ENCODE results near the gene CD37. TPM values are rescaled to one million over a fixed set of nuclear protein-coding genes. Genes with fewer than 3 reads are reported as not detected.
"Not testable (repeated sequence)": the region's sequence is repeated elsewhere in the genome, so short reads cannot be mapped to it uniquely, and the experiment has no call there.

Gene CD37, protein sequence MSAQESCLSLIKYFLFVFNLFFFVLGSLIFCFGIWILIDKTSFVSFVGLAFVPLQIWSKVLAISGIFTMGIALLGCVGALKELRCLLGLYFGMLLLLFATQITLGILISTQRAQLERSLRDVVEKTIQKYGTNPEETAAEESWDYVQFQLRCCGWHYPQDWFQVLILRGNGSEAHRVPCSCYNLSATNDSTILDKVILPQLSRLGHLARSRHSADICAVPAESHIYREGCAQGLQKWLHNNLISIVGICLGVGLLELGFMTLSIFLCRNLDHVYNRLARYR
- total RNA-seq, result 10 to 100 TPM in 1 of 2 donors, 1 to 10 TPM in 1; 2.6 to 12.1 TPM

DNA sequence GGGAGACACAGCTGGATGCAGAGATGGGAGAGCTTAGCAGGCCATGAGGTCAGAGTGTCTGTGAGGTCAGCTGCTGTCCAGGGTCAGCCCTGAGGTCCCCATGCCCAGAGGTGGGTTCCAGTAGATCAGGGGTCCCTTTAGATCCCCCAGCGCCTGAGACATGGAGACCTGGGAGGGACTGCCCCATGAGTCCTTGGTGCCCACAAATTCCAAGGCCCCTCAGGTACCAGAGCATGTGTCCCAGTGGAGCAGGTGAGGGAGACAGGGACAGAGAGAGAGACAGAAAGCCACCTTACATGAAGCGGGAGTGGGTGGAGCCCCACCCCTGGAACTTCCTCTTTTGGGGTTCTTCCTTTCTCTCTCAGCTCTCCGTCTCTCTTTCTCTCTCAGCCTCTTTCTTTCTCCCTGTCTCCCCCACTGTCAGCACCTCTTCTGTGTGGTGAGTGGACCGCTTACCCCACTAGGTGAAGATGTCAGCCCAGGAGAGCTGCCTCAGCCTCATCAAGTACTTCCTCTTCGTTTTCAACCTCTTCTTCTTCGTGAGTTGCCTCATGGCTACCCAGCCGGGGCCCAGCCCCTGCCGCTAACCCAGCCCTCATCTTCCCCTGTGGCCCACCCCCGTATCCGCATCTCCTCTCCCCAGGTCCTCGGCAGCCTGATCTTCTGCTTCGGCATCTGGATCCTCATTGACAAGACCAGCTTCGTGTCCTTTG is at the start of gene CD37:
TSS of gene CD37 (plus strand) at position 336 of the 713 bp plus-strand sequence. CDS start at position 471, 135 bp downstream.
- Histone ChIP-seq H3K27ac (no peak within 1 kb of the TSS), H3K36me3 (peaks cover 12% of the 10 kb centered on the region), H3K4me3 (peak within 1 kb of the TSS; percentile 12 to 30), H3K4me1 (peaks cover 5 to 24% of the 10 kb centered on the region in 2 donors), H3K27me3 (no peaks in the 10 kb centered on the region), H3K9me3 (no peaks in the 10 kb centered on the region)
- TF ChIP-seq, protein P1, sequence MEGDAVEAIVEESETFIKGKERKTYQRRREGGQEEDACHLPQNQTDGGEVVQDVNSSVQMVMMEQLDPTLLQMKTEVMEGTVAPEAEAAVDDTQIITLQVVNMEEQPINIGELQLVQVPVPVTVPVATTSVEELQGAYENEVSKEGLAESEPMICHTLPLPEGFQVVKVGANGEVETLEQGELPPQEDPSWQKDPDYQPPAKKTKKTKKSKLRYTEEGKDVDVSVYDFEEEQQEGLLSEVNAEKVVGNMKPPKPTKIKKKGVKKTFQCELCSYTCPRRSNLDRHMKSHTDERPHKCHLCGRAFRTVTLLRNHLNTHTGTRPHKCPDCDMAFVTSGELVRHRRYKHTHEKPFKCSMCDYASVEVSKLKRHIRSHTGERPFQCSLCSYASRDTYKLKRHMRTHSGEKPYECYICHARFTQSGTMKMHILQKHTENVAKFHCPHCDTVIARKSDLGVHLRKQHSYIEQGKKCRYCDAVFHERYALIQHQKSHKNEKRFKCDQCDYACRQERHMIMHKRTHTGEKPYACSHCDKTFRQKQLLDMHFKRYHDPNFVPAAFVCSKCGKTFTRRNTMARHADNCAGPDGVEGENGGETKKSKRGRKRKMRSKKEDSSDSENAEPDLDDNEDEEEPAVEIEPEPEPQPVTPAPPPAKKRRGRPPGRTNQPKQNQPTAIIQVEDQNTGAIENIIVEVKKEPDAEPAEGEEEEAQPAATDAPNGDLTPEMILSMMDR (IDR thresholded peaks at IDR 0.05), result no peak
- DNase-seq (ENCODE audit: low spot score), result no peak

DNA sequence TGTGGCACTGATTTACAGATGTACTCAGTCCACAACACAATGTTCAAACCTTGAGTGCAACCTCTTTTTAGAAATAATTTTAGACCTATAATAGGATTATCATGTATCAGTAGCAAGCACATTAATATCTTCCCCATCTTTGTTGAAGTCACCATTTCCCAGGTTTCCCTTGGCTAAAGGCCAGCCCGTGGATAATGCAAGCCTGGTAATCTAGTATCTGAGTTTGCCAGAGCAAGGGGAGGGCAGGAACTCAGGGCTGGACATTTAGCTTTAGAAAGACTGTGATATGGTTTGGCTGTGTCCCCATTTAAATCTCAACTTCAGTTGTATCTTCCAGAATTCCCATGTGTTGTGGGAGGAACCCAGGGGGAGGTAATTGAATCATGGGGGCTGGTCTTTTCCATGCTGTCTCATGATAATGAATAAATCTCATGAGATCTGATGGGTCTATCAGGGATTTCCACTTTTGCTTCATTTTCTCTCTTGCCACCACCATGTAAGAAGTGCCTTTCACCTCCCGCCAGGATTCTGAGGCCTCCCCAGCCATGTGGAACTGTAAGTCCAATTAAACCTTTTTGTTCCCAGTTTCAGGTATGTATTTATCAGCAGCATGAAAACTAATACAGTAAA is 48.0 kb upstream of the CD37 start:
- Histone ChIP-seq H3K27ac (no peak overlapping the region), H3K4me3 (no peak overlapping the region)

DNA sequence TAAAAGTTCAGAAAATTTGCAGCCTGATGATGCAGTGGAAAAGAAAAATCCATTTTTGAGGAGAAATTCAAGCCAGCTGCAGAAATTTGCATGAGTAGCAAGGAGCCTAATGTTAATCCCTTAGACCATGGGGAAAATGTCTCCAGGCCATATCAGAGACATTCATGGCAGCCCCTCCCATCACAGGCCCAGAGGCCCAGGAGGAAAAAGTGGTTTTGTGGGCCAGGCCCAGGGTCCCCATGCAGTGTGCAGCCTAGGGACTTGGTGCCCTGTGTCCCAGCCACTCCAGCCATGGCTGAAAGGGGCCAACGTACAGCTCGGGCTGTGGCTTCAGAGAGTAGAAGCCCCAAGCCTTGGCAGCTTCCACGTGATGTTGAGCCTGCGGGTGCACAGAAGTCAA is 47.0 kb upstream of the CD37 start:
- H3K27ac ChIP-seq; H3K4me1 ChIP-seq; H3K4me3 ChIP-seq; H3K9me3 ChIP-seq; DNase-seq (ENCODE audit: low spot score); H3K27me3 ChIP-seq; H3K36me3 ChIP-seq: not testable (repeated sequence)

More for the DNA sequence above, 48.0 kb upstream of the CD37 start:
- no peaks in the 10 kb centered on the region for H3K27me3 ChIP-seq
- TF ChIP-seq, protein P1 (IDR thresholded peaks at IDR 0.05), result no peak
- H3K9me3 ChIP-seq, result no peaks in the 10 kb centered on the region
- no peaks in the 10 kb centered on the region for H3K4me1 ChIP-seq
- H3K36me3 ChIP-seq, result no peaks in the 10 kb centered on the region
- DNase-seq (ENCODE audit: low spot score), result no peak

DNA sequence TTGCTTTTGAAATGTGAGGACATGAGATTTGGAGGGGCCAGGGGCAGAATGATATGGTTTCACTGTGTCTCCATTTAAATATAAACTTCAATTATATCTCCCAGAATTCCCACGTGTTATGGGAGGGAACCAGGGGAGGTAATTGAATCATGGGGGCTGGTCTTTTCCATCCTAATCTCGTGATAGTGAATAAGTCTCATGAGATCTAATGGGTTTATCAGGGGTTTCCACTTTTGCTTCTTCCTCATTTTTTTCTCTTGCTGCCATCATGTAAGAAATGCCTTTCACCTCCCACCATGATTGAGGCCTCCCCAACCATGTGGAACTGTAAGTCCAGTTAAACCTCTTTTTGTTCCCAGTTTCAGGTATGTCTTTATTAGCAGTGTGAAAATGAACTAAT is 45.9 kb upstream of the CD37 start:
- not testable (repeated sequence) for H3K36me3 ChIP-seq; H3K4me1 ChIP-seq; DNase-seq (ENCODE audit: low spot score); H3K9me3 ChIP-seq; H3K27me3 ChIP-seq; H3K27ac ChIP-seq; H3K4me3 ChIP-seq

DNA sequence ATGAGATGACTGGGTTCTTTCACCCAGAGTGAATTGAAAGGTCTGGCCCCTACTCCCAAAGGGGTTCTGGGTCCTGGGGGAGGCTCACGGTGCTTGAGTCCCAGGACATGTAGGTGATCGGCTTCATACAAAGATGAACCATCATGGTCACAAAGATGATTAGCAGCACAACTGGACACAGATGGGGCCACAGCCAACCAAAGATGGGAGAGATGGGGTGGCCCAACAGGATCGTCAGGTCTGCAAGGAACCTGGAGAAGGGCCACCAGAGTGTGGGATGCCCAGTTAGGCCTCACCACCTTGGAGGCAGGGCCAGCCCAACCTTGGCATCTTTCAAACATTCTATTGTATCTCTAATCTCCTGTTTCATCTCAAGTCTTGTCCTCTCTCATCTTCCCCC is 44.7 kb upstream of the CD37 start:
- TF ChIP-seq, protein P1 (IDR thresholded peaks at IDR 0.05), result no peak
- Histone ChIP-seq H3K4me3 (no peak overlapping the region), H3K36me3 (peaks cover 6% of the 10 kb centered on the region), H3K9me3 (no peaks in the 10 kb centered on the region), H3K27me3 (no peaks in the 10 kb centered on the region), H3K4me1 (no peaks in the 10 kb centered on the region), H3K27ac (no peak overlapping the region)
- DNase-seq (ENCODE audit: low spot score), result no peak

DNA sequence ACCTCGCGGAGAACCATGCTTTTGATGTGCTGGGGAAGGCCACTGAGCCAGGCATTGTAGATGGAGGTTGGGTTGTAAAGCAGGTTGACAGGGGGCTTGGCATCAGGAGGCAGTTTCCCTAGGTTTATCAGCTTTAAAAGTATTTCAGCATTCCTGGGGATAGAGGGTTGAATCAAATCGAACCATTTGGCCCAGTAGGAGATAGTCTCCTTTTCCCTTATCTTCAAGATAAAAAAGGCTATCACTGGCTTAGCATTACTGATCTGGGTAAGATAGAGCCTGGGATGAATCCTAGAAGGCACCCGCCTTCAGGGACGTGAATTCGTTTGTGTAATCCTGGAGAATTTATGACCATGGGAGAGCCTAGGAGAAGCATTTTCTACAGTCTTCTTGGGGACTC is 40.8 kb upstream of the CD37 start:
- H3K36me3 ChIP-seq, result peaks cover 6% of the 10 kb centered on the region
- no peak overlapping the region for H3K27ac ChIP-seq
- H3K4me3 ChIP-seq, result no peak overlapping the region
- TF ChIP-seq, protein P1 (IDR thresholded peaks at IDR 0.05), result no peak
- H3K9me3 ChIP-seq, result no peaks in the 10 kb centered on the region
- H3K27me3 ChIP-seq, result no peaks in the 10 kb centered on the region
- H3K4me1 ChIP-seq, result no peaks in the 10 kb centered on the region
- DNase-seq (ENCODE audit: low spot score), result no peak

Data from right atrium auricular region (tissue), 2 donors.